ENCODE measurements around the gene NSG2. TPM values are rescaled to one million over a fixed set of nuclear protein-coding genes. Genes with fewer than 3 reads are reported as not detected.

Gene NSG2
- total and polyA plus RNA-seq, 2 experiments from 2014 or later = 0.33 TPM; not detected in 1

DNA sequence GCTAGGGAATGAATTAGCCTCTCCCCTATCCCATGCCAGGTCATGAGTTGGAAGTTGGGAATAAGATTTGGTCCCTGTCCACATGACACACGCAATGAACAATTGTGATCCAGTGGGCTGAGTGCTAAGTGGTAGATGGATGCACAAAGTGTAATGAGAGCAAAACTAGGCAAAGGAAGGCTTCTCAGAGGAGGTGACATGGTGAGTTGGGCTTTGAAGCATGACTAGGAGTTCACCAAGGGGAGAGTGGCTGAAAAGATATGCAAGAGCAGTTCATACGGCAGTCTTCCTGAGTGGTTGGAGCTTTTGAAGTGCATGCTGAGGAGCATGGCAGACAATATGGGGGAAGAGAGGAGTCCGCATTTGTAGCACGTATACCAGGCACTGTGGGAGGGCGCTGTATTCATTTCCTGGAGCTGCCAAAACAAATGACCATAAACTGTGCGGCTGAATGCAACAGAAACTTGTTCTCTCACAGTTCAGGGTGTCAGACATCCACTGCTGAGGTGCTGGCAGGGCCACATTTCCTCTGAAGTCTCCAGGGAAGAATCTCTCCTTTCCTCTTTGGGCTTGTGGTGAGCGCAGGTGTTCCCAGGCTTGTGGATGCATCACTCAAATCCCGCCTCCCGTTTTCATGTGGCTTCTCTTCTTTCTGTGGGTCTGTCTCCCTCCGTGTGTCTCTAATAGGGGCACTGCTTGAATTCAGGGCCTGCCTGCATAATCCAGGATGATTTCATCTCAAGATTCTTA lies 49.5 kb downstream of the NSG2 start:
- no peak for DNase-seq (ENCODE audit: low spot score)
- WGBS (ENCODE audit: low lambda C conversion rate, missing lambda C conversion rate) = 82% methylated on average over 10 of the region's 10 CpGs
- H3K27ac ChIP-seq = no peak overlapping the region
- no peak overlapping the region for H3K4me3 ChIP-seq
- H3K36me3 ChIP-seq (replicated peaks; ENCODE audit: insufficient read depth, low read depth) = no peaks in the 10 kb centered on the region
- H3K4me1 ChIP-seq (ENCODE audit: insufficient read depth) = no peaks in the 10 kb centered on the region
- no peaks in the 10 kb centered on the region for H4K20me1 ChIP-seq (ENCODE audit: insufficient read depth, poor library complexity, severe bottlenecking)
- H3K4me2 ChIP-seq = no peak overlapping the region
- H3K9me2 ChIP-seq (replicated peaks; ENCODE audit: insufficient read depth) = no peaks in the 10 kb centered on the region
- no peak for TF ChIP-seq EZH2 (IDR thresholded peaks at IDR 0.05; ENCODE audit: borderline replicate concordance)
- TF ChIP-seq, protein P1, sequence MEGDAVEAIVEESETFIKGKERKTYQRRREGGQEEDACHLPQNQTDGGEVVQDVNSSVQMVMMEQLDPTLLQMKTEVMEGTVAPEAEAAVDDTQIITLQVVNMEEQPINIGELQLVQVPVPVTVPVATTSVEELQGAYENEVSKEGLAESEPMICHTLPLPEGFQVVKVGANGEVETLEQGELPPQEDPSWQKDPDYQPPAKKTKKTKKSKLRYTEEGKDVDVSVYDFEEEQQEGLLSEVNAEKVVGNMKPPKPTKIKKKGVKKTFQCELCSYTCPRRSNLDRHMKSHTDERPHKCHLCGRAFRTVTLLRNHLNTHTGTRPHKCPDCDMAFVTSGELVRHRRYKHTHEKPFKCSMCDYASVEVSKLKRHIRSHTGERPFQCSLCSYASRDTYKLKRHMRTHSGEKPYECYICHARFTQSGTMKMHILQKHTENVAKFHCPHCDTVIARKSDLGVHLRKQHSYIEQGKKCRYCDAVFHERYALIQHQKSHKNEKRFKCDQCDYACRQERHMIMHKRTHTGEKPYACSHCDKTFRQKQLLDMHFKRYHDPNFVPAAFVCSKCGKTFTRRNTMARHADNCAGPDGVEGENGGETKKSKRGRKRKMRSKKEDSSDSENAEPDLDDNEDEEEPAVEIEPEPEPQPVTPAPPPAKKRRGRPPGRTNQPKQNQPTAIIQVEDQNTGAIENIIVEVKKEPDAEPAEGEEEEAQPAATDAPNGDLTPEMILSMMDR (IDR thresholded peaks at IDR 0.05; ENCODE audit: poor library complexity) = no peak
- TF ChIP-seq EZH2phosphoT487 (IDR thresholded peaks at IDR 0.05; ENCODE audit: low read depth, severe bottlenecking, unreplicated experiment) = no peak
- H2AFZ ChIP-seq = no peak overlapping the region
- H3K27me3 ChIP-seq = no peaks in the 10 kb centered on the region
- no peaks in the 10 kb centered on the region for H3K79me2 ChIP-seq
- H3K9me3 ChIP-seq (ENCODE audit: low read depth) = no peaks in the 10 kb centered on the region

DNA sequence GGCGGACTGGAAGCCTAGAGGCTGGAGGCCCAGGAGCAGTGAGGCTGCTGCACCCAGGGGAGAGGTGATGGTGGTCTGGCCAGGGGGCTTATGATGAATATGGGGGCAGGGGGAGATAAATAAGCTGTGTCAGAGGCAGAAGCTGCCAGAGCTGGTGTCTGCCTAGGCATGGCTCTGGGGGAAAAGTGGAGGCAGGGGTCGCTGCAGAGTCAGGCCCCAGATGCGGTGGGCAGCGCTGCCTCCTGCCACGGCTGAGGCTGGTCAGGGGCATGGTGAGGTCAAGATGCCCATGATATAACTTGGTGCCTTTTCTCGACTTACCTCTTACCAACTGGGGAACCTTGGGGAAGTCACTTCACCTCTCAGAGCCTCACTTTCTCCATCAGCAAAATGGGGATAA lies 51.1 kb downstream of the NSG2 start:
- no peak overlapping the region for H3K4me3 ChIP-seq
- no peaks in the 10 kb centered on the region for H3K4me1 ChIP-seq (ENCODE audit: insufficient read depth)
- WGBS (ENCODE audit: low lambda C conversion rate, missing lambda C conversion rate) = 80% methylated on average over 6 of the region's 6 CpGs
- no peaks in the 10 kb centered on the region for H3K9me2 ChIP-seq (replicated peaks; ENCODE audit: insufficient read depth)
- H4K20me1 ChIP-seq (ENCODE audit: insufficient read depth, poor library complexity, severe bottlenecking) = no peaks in the 10 kb centered on the region
- no peak overlapping the region for H3K4me2 ChIP-seq
- no peaks in the 10 kb centered on the region for H3K79me2 ChIP-seq
- H3K36me3 ChIP-seq (replicated peaks; ENCODE audit: insufficient read depth, low read depth) = no peaks in the 10 kb centered on the region
- no peaks in the 10 kb centered on the region for H3K27me3 ChIP-seq
- no peaks in the 10 kb centered on the region for H3K9me3 ChIP-seq (ENCODE audit: low read depth)
- no peak for DNase-seq (ENCODE audit: low spot score)
- no peak for TF ChIP-seq EZH2phosphoT487 (IDR thresholded peaks at IDR 0.05; ENCODE audit: low read depth, severe bottlenecking, unreplicated experiment)
- TF ChIP-seq, protein P1 (IDR thresholded peaks at IDR 0.05; ENCODE audit: poor library complexity) = no peak
- no peak overlapping the region for H3K27ac ChIP-seq
- H2AFZ ChIP-seq = no peak overlapping the region

DNA sequence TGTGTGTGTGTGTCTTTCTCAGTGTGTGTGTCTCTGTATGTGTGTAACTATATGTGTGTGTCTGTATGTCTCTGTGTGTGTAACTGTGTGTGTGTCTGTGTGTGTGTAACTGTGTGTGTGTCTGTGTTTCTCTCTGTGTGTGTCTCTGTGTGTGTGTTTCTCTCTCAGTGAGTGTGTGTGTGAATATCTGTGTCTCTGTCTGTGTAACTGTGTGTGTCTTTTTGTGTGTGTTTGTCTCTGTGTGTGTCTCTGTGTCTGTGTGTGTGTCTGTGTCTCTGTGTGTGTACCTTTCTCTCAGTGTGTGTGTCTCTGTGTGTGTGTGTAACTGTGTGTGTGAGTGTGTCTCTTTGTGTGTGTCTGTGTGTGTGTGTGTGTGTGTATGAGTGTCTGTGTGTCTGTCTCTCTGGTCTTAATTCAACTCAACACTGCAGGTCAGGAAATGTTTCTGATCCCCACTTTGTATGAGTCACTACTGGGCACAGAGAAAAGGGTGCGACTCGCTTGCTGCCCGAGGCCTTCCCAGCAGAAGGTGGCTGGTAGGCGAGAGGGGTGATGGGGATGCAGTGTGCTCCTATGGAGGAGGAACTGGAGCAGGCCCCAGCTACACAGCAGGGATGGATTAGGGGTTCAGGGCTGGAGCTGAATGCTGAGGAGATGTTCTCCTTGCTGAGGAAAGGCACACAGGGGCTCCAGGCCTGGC lies 52.1 kb downstream of the NSG2 start:
- Histone ChIP-seq H3K9me3 (ENCODE audit: low read depth) (no peaks in the 10 kb centered on the region), H3K79me2 (no peaks in the 10 kb centered on the region), H3K36me3 (replicated peaks; ENCODE audit: insufficient read depth, low read depth) (no peaks in the 10 kb centered on the region), H3K27ac (no peak overlapping the region), H3K4me3 (no peak overlapping the region), H3K27me3 (no peaks in the 10 kb centered on the region), H2AFZ (no peak overlapping the region), H3K9me2 (replicated peaks; ENCODE audit: insufficient read depth) (no peaks in the 10 kb centered on the region), H4K20me1 (ENCODE audit: insufficient read depth, poor library complexity, severe bottlenecking) (no peaks in the 10 kb centered on the region), H3K4me1 (ENCODE audit: insufficient read depth) (no peaks in the 10 kb centered on the region), H3K4me2 (no peak overlapping the region)
- DNase-seq (ENCODE audit: low spot score) = no peak
- 74% methylated on average over 4 of the region's 4 CpGs for WGBS (ENCODE audit: low lambda C conversion rate, missing lambda C conversion rate)
- no peak for TF ChIP-seq EZH2phosphoT487 (IDR thresholded peaks at IDR 0.05; ENCODE audit: low read depth, severe bottlenecking, unreplicated experiment)
- no peak for TF ChIP-seq EZH2 (IDR thresholded peaks at IDR 0.05; ENCODE audit: borderline replicate concordance)
- TF ChIP-seq, protein P1 (IDR thresholded peaks at IDR 0.05; ENCODE audit: poor library complexity) = no peak

Data from hepatocyte (in vitro differentiated cells).